Measurements from ENCODE around the gene PCDHGB1.

PCDHGB1 gene

GRCh38 chr5:141360685-141361084, 10.8 kb downstream of the PCDHGB1 start:
- ChIA-PET CTCF (no interaction called here), POLR2A (no interaction called here)
- no peak for TF ChIP-seq ARNT (IDR thresholded peaks at IDR 0.05)
- no peak for TF ChIP-seq SP1 (IDR thresholded peaks at IDR 0.05)
- no peak for TF ChIP-seq BHLHE40 (IDR thresholded peaks at IDR 0.05; ENCODE audit: borderline replicate concordance)
- TF ChIP-seq TARDBP (IDR thresholded peaks at IDR 0.05), result no peak
- no peak for TF ChIP-seq SUZ12 (IDR thresholded peaks at IDR 0.05)
- no peak for TF ChIP-seq FOXM1 (IDR thresholded peaks at IDR 0.05; ENCODE audit: borderline replicate concordance)
- no peak for TF ChIP-seq ELF4 (IDR thresholded peaks at IDR 0.05)
- TF ChIP-seq, protein P1, sequence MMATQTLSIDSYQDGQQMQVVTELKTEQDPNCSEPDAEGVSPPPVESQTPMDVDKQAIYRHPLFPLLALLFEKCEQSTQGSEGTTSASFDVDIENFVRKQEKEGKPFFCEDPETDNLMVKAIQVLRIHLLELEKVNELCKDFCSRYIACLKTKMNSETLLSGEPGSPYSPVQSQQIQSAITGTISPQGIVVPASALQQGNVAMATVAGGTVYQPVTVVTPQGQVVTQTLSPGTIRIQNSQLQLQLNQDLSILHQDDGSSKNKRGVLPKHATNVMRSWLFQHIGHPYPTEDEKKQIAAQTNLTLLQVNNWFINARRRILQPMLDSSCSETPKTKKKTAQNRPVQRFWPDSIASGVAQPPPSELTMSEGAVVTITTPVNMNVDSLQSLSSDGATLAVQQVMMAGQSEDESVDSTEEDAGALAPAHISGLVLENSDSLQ (IDR thresholded peaks at IDR 0.05), result no peak
- no peak for TF ChIP-seq FOXK2 (IDR thresholded peaks at IDR 0.05)
- no peak for DNase-seq (ENCODE audit: extremely low spot score)

DNA sequence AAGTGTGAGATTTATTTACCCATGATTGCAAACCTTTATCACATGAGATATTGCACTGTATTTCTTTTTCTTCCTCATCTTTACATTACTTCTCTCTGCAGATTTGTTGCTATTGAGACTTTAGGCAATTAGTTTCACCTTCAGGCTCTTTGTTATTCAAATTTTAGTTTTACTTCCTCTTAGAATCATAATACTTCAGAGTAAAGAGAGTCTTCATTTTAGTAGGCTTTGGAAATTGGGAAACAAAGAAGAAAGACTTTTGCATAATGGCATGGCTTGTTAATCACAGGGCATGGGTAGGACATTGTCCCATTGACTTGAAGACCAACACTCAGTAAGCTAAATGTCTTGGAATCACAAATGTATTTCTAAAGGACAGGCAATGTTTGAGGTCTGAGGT, 12.8 kb downstream of the PCDHGB1 start:
- ChIA-PET CTCF (no interaction called here), POLR2A (no interaction called here)

DNA sequence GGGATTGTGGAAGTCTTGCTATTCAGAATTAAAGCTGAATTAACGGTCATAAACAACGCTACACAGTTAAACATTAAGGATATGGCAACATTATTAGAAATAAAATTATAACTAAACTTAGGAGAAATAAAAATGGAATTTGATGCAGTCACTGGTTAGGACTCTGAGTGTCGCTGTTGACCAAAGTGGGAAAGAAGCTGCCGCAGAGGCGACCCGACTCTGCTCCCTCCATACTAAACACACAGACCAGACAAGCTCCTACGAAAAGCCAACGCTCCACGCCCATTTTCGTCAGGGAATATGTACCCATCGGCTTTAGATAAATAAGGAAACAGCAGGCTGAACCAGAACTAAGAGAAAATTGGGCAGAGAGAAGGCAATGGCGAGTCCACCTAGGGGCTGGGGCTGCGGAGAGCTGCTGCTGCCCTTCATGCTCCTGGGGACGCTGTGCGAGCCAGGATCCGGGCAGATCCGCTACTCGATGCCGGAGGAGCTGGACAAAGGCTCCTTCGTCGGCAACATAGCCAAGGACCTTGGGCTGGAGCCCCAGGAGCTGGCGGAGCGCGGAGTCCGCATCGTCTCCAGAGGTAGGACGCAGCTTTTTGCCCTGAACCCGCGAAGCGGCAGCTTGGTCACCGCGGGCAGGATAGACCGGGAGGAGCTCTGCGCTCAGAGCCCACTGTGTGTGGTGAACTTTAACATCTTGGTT, 14.2 kb downstream of the PCDHGB1 start, which contains the start of gene PCDHGA5:
Gene PCDHGA5, plus strand, starts transcription at position 211 of the 709 bp plus-strand sequence. Its CDS starts 169 bp downstream, at position 380.
- POLR2A ChIA-PET, result no interaction called here
- CTCF ChIA-PET, result interaction anchor here (0.6 kb wide), 1 partner anchor 44 kb away, joined by 3 read pairs; no protein-coding TSS in a partner anchor
- no peak for DNase-seq (ENCODE audit: extremely low spot score)
- TF ChIP-seq ZNF384 (IDR thresholded peaks at IDR 0.05), result no peak
- no peak for TF ChIP-seq FOXM1 (IDR thresholded peaks at IDR 0.05; ENCODE audit: borderline replicate concordance)
- TF ChIP-seq HDGF (IDR thresholded peaks at IDR 0.05; ENCODE audit: borderline replicate concordance), result no peak
- TF ChIP-seq CTBP1 (IDR thresholded peaks at IDR 0.05; ENCODE audit: borderline replicate concordance), result no peak
- no peak for TF ChIP-seq ARNT (IDR thresholded peaks at IDR 0.05)
- TF ChIP-seq BHLHE40 (IDR thresholded peaks at IDR 0.05; ENCODE audit: borderline replicate concordance), result no peak
- TF ChIP-seq FOXK2 (IDR thresholded peaks at IDR 0.05), result no peak
- no peak for TF ChIP-seq L3MBTL2 (conservative IDR thresholded peaks at IDR 0.05)
- no peak for TF ChIP-seq NFRKB (IDR thresholded peaks at IDR 0.05)

More for the DNA sequence above, 12.8 kb downstream of the PCDHGB1 start:
- no peak for DNase-seq (ENCODE audit: extremely low spot score)
- no peak for TF ChIP-seq FOXA1 (IDR thresholded peaks at IDR 0.05)
- TF ChIP-seq, protein P1 (IDR thresholded peaks at IDR 0.05), result no peak
- TF ChIP-seq CTBP1 (IDR thresholded peaks at IDR 0.05; ENCODE audit: borderline replicate concordance), result no peak
- TF ChIP-seq BHLHE40 (IDR thresholded peaks at IDR 0.05; ENCODE audit: borderline replicate concordance), result no peak
- TF ChIP-seq LEF1 (IDR thresholded peaks at IDR 0.05; ENCODE audit: borderline replicate concordance), result no peak
- no peak for TF ChIP-seq FOXM1 (IDR thresholded peaks at IDR 0.05; ENCODE audit: borderline replicate concordance)
- no peak for TF ChIP-seq ZNF384 (IDR thresholded peaks at IDR 0.05)
- no peak for TF ChIP-seq FOXK2 (IDR thresholded peaks at IDR 0.05)
- TF ChIP-seq TARDBP (IDR thresholded peaks at IDR 0.05), result no peak
- TF ChIP-seq L3MBTL2 (conservative IDR thresholded peaks at IDR 0.05), result no peak
- TF ChIP-seq SUZ12 (IDR thresholded peaks at IDR 0.05), result no peak
- TF ChIP-seq NFRKB (IDR thresholded peaks at IDR 0.05), result no peak
- TF ChIP-seq ARNT (IDR thresholded peaks at IDR 0.05), result no peak
- TF ChIP-seq SP1 (IDR thresholded peaks at IDR 0.05), result no peak
- TF ChIP-seq ELF4 (IDR thresholded peaks at IDR 0.05), result no peak
- TF ChIP-seq HDGF (IDR thresholded peaks at IDR 0.05; ENCODE audit: borderline replicate concordance), result no peak

GRCh38 chr5:141366016-141366896, 16.4 kb downstream of the PCDHGB1 start:
- CTCF ChIA-PET, result no interaction called here

GRCh38 chr5:141369994-141370848, 20.3 kb downstream of the PCDHGB1 start, which contains the start of gene PCDHGB3:
TSS of gene PCDHGB3 (plus strand) at chr5:141370242. CDS start at chr5:141370395, 153 bp downstream.
- CTCF ChIA-PET, result interaction anchor here (0.6 to 1.7 kb wide), 4 partner anchors 51 to 194 kb away, joined by 3 to 6 read pairs (median 4); partner anchors contain the start of gene PCDHGA11
- no peak for TF ChIP-seq NFRKB (IDR thresholded peaks at IDR 0.05)
- TF ChIP-seq FOXM1 (IDR thresholded peaks at IDR 0.05; ENCODE audit: borderline replicate concordance), result no peak
- no peak for TF ChIP-seq ARNT (IDR thresholded peaks at IDR 0.05)
- TF ChIP-seq ZNF384 (IDR thresholded peaks at IDR 0.05), result no peak
- TF ChIP-seq, protein P1 (IDR thresholded peaks at IDR 0.05), result no peak
- no peak for TF ChIP-seq SUZ12 (IDR thresholded peaks at IDR 0.05)
- TF ChIP-seq SP1 (IDR thresholded peaks at IDR 0.05), result no peak
- TF ChIP-seq FOXA1 (IDR thresholded peaks at IDR 0.05), result no peak
- TF ChIP-seq LEF1 (IDR thresholded peaks at IDR 0.05; ENCODE audit: borderline replicate concordance), result no peak
- no peak for TF ChIP-seq BHLHE40 (IDR thresholded peaks at IDR 0.05; ENCODE audit: borderline replicate concordance)
- TF ChIP-seq CTBP1 (IDR thresholded peaks at IDR 0.05; ENCODE audit: borderline replicate concordance), result no peak
- TF ChIP-seq HDGF (IDR thresholded peaks at IDR 0.05; ENCODE audit: borderline replicate concordance), result no peak
- no peak for TF ChIP-seq L3MBTL2 (conservative IDR thresholded peaks at IDR 0.05)
- no peak for TF ChIP-seq FOXK2 (IDR thresholded peaks at IDR 0.05)
- no peak for TF ChIP-seq TARDBP (IDR thresholded peaks at IDR 0.05)
- no peak for TF ChIP-seq ELF4 (IDR thresholded peaks at IDR 0.05)
- POLR2A ChIA-PET, result no interaction called here
- peak; percentile 48 for DNase-seq (ENCODE audit: extremely low spot score)

More at GRCh38 chr5:141366016-141366896, 16.4 kb downstream of the PCDHGB1 start:
- POLR2A ChIA-PET, result no interaction called here
- no peak for DNase-seq (ENCODE audit: extremely low spot score)
- TF ChIP-seq TARDBP (IDR thresholded peaks at IDR 0.05) (no peak), FOXA1 (IDR thresholded peaks at IDR 0.05) (no peak), ZNF384 (IDR thresholded peaks at IDR 0.05) (no peak), CTBP1 (IDR thresholded peaks at IDR 0.05; ENCODE audit: borderline replicate concordance) (no peak), LEF1 (IDR thresholded peaks at IDR 0.05; ENCODE audit: borderline replicate concordance) (no peak), ARNT (IDR thresholded peaks at IDR 0.05) (no peak), SUZ12 (IDR thresholded peaks at IDR 0.05) (no peak)
- TF ChIP-seq, protein P1 (IDR thresholded peaks at IDR 0.05), result no peak
